Spleen (tissue), 7 donors: ENCODE results near the gene PRELID3B.

Experiments used
- CTCF ChIP-seq, 11 experiments: fragments of 200-600 bp in 7 of 11; fragments of 450-650 bp in 4 of 11; sonication (generic) in 4 of 11; IDR thresholded peaks in 8 of 11; conservative IDR thresholded peaks in 3 of 11; 1 replicate in 7 of 11; 2 replicates in 4 of 11; pipeline versions ENCODE4 v1.4.0 to v1.8.0; 2016 to 2021; ENCODE audit warnings: antibody characterized with exemption in 11 of 11, inconsistent platforms in 4 of 11, mild to moderate bottlenecking in 1 of 11
- POLR2AphosphoS5 ChIP-seq, 3 donors: sonication (generic); formaldehyde crosslinking; IDR thresholded peaks; one replicate each; pipeline ENCODE4 v1.5.1; 2017; ENCODE audit warnings: antibody characterized with exemption in 3 of 3
- donor health status: DM: no; HTN: no; CAD: no; lungs with moderate emphysema.
- donor health status: DM: no; HTN: no; CAD: no.
- donor health status: DM: no; HTN: no; CAD: no.

- TF ChIP-seq CTCF (IDR thresholded peaks at IDR 0.05 in 8 of 11, conservative IDR thresholded peaks at IDR 0.05 in 3 of 11) (no peak), POLR2AphosphoS5 (IDR thresholded peaks at IDR 0.05) (no peak)
These were observed 9.5 kb downstream of the PRELID3B start for GRCh38 chr20:59033093-59033492.
